Mesodermal cell (in vitro differentiated cells): ENCODE data around the gene PALLD.
A peak's percentile ranks its signal among the peaks of the same experiment; 100 is the strongest.

Experiments
- H3K27ac ChIP-seq: 2 replicates; pipeline ENCODE4 v1.7.0; 2013; ENCODE audit warnings: mild to moderate bottlenecking, low read depth, low read length, moderate library complexity; ENCODE audit not compliant: severe bottlenecking
- H3K36me3 ChIP-seq: 2 replicates; pipeline ENCODE4 v1.7.1; 2013; ENCODE audit warnings: mild to moderate bottlenecking, low read length, moderate library complexity; ENCODE audit not compliant: control insufficient read depth, insufficient read depth
- H3K4me1 ChIP-seq: one replicate; pipeline ENCODE4 v1.7.1; 2013; ENCODE audit warnings: mild to moderate bottlenecking, low read length; ENCODE audit not compliant: insufficient read depth, control insufficient read depth, poor library complexity, severe bottlenecking
- H3K4me3 ChIP-seq: 2 replicates; pipeline ENCODE4 v1.7.0; 2013; ENCODE audit warnings: low read length, control low read depth, mild to moderate bottlenecking; ENCODE audit not compliant: insufficient read depth, poor library complexity, severe bottlenecking; ENCODE audit errors: extremely low read depth
- H3K9me3 ChIP-seq: 2 replicates; pipeline ENCODE4 v1.7.1; 2013; ENCODE audit warnings: mild to moderate bottlenecking, low read length, moderate library complexity; ENCODE audit not compliant: control insufficient read depth
- whole genome bisulfite sequencing, 2 experiments: methylation state at CpG; one replicate each; pipeline ENCODE4 v1.1.5; 2013; ENCODE audit warnings: missing lambda C conversion rate in 2 of 2; ENCODE audit not compliant: insufficient coverage in 2 of 2; 5-methylcytosine and 5-hydroxymethylcytosine counted together

The PALLD gene

DNA sequence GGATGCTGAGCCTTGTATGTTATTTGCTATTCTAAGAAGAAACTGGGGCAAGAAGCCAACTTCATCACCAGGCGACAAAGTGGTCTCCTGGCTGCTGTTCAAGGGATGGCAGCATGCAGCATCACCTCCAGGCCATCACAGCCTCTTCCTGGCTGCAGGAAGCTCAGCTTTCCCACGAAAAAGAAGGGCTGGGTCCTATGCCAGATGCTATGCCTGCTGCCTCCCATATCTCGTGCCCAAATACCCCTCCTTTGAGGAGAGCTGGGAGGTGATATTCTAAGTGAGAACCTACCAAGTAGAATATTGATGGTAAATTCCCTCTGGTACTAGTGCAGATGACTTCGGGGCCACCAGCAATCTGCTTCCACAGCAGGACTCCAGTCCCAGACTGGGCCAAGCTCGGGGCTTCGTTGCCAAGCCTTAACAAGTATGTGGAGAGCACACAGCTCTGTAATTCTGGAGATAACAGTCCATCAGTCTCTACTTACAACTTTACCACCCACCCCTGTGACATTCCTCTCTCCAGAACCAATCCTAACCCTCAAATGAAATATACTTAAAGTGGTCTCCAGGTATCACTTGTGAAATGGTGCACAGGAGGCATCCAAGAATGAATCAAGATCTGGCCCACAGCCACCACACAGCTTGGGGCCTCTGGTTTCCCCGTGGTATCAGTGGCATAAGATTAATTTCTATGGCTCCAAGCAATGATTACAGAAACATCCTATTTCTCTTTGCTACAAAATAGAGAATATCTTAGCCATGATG, 149.3 kb downstream of the PALLD start:
- Histone ChIP-seq H3K9me3 (no peaks in the 10 kb centered on the region), H3K36me3 (no peaks in the 10 kb centered on the region), H3K4me3 (no peak overlapping the region), H3K27ac (peak overlapping the region; percentile 42), H3K4me1 (peaks cover 35% of the 10 kb centered on the region)
- 91 to 100% methylated on average over 1 of the region's 7 CpGs for WGBS, 2 experiments

GRCh38 chr4:168647646-168648375, 151.0 kb downstream of the PALLD start:
- H3K27ac ChIP-seq, result peak overlapping the region; percentile 75
- no peak overlapping the region for H3K4me3 ChIP-seq
- H3K36me3 ChIP-seq, result no peaks in the 10 kb centered on the region
- H3K4me1 ChIP-seq, result peaks cover 32% of the 10 kb centered on the region
- no peaks in the 10 kb centered on the region for H3K9me3 ChIP-seq
- WGBS, 2 experiments, result 84 to 89% methylated on average over 2 to 3 of the region's 8 CpGs

GRCh38 chr4:168648494-168648893, 151.6 kb downstream of the PALLD start:
- H3K4me3 ChIP-seq, result no peak overlapping the region

GRCh38 chr4:168648929-168649328, 152.1 kb downstream of the PALLD start:
- no peaks in the 10 kb centered on the region for H3K36me3 ChIP-seq
- H3K9me3 ChIP-seq, result no peaks in the 10 kb centered on the region
- 100% methylated on average over 1 of the region's 3 CpGs; no CpG with 5 or more reads in 1 of the 2 experiments for WGBS, 2 experiments
- H3K4me1 ChIP-seq, result peaks cover 26% of the 10 kb centered on the region
- H3K4me3 ChIP-seq, result no peak overlapping the region
- peak overlapping the region; percentile 75 for H3K27ac ChIP-seq

More at GRCh38 chr4:168648494-168648893, 151.6 kb downstream of the PALLD start:
- peaks cover 26% of the 10 kb centered on the region for H3K4me1 ChIP-seq
- no peaks in the 10 kb centered on the region for H3K36me3 ChIP-seq
- 64 to 81% methylated on average over 2 to 3 of the region's 3 CpGs for WGBS, 2 experiments
- H3K27ac ChIP-seq, result peak overlapping the region; percentile 75
- H3K9me3 ChIP-seq, result no peaks in the 10 kb centered on the region

DNA sequence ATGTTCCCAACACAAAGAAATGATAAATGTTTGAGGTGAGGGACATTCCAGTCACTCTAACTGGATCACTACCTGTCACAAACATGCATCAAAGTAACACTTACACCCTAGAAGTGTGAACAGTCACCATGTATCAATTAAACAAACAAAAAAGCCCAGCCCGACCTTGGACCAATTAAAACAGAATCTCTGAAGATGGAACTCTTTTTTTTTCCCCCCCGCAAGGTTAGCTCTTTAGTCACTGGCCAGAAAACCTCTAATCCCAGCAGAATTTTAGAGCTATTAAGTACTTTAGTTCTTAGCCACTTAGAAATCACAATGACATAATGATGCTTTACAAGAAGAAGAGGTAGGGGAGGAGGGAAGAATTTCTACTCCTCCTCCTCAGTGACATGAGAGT, 154.5 kb downstream of the PALLD start:
- Histone ChIP-seq H3K27ac (peak overlapping the region; percentile 37), H3K36me3 (no peaks in the 10 kb centered on the region), H3K4me3 (no peak overlapping the region), H3K9me3 (no peaks in the 10 kb centered on the region), H3K4me1 (peaks cover 25% of the 10 kb centered on the region)
- WGBS, 2 experiments, result 63 to 82% methylated on average over 1 to 2 of the region's 2 CpGs

- no peak overlapping the region for H3K27ac ChIP-seq
- no peaks in the 10 kb centered on the region for H3K36me3 ChIP-seq
- WGBS, 2 experiments, result no CpG with 5 or more reads among the region's 4 CpGs
- H3K4me1 ChIP-seq, result peaks cover 25% of the 10 kb centered on the region
- no peaks in the 10 kb centered on the region for H3K9me3 ChIP-seq
- H3K4me3 ChIP-seq, result no peak overlapping the region
Observed at GRCh38 chr4:168651864-168652263, 155.0 kb downstream of the PALLD start.

DNA sequence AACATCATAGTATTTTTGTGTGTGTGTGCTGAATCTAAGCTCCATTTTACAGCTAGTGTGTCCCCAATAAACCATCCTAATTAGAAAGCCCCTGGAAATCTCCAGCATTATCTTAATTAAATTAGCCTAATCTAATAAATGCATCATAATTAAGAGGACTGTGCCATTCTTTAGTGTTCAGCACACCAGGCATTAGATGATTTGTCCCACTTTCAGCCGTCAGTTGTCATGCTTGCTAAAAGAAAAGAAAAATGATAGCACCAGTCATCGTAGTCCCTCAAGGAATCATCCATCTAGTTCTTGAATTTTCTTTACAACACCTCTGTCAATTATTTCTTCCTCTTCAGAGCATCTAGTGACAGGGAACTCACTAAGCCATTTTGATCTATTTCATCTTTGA, 155.9 kb downstream of the PALLD start:
- H3K27ac ChIP-seq, result no peak overlapping the region
- no peaks in the 10 kb centered on the region for H3K9me3 ChIP-seq
- 96 to 100% methylated on average over 1 to 2 of the region's 2 CpGs for WGBS, 2 experiments
- H3K4me1 ChIP-seq, result peaks cover 25% of the 10 kb centered on the region
- no peaks in the 10 kb centered on the region for H3K36me3 ChIP-seq
- no peak overlapping the region for H3K4me3 ChIP-seq

- Histone ChIP-seq H3K4me1 (peaks cover 13% of the 10 kb centered on the region), H3K36me3 (no peaks in the 10 kb centered on the region), H3K9me3 (no peaks in the 10 kb centered on the region), H3K27ac (no peak overlapping the region), H3K4me3 (no peak overlapping the region)
- WGBS, 2 experiments, result 71% methylated on average over 1 of the region's 4 CpGs
Observed at GRCh38 chr4:168654104-168654847, 157.4 kb downstream of the PALLD start.

DNA sequence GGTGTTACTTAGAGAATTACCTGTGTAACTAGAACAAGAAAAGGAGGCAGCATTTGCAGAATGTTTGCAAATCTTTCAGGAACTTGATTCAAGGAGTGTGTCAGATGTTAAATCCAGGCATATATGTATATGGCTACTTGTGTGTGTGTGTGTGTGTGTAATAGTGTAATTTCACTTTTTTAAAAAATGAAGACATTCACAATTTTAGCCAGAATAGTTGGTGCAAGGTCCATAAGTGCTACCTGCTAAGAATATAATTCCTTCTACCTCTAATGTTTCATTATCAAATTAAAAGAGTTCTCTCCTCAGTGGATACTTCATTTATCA, 158.0 kb downstream of the PALLD start:
- H3K27ac ChIP-seq, result no peak overlapping the region

DNA sequence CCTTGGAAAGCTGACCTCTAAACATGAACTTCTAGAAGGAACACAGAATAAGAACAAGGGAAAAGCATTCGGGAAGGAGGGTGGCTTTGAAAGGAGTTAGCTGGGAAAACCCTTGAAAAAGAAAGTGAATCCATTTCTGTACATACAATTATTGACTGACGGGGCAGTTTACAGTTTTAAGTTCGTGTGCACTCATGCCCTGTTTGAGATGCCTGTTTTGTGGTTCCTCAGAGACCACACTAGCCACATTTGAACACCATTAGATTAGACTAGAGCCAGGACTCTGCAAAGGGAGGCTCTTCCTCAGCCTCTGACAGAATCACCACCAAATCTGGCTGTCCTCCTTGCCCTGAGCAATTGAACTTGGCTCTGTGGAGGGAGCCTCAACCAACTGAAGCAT, 158.3 kb downstream of the PALLD start:
- Histone ChIP-seq H3K27ac (no peak overlapping the region), H3K4me1 (peaks cover 10% of the 10 kb centered on the region), H3K36me3 (no peaks in the 10 kb centered on the region), H3K4me3 (no peak overlapping the region), H3K9me3 (no peaks in the 10 kb centered on the region)
- 80 to 100% methylated on average over 2 to 3 of the region's 3 CpGs for WGBS, 2 experiments

More for the DNA sequence above, 158.0 kb downstream of the PALLD start:
- Histone ChIP-seq H3K36me3 (no peaks in the 10 kb centered on the region), H3K4me3 (no peak overlapping the region), H3K9me3 (no peaks in the 10 kb centered on the region), H3K4me1 (peaks cover 10% of the 10 kb centered on the region)
